Left lung (tissue), 10 donors: ENCODE results near the gene CCNG1. TPM values are rescaled to one million over a fixed set of nuclear protein-coding genes. Genes with fewer than 3 reads are reported as not detected.

Experiments
- ATAC-seq: fragments of 200-7000 bp; cut with Tn5 transposase; one replicate; pipeline ENCODE4 v1.9.1; 2020; ENCODE audit warnings: moderate library complexity
- DNase-seq, 4 donors: peaks; one replicate each; pipeline ENCODE4 v3.0.0-alpha.2; 2013 to 2020
- H3K27ac ChIP-seq, 2 donors: fragments of 200-600 bp; sonication (generic) in 1 of 2; one replicate each; pipeline versions ENCODE4 v1.5.0 to v1.8.0; 2020 to 2021
- H3K27me3 ChIP-seq, 2 donors: fragments of 200-600 bp; sonication (generic) in 1 of 2; one replicate each; pipeline versions ENCODE4 v1.5.0 to v1.8.0; 2020 to 2021
- H3K36me3 ChIP-seq, 2 donors: fragments of 200-600 bp; sonication (generic) in 1 of 2; one replicate each; pipeline versions ENCODE4 v1.5.0 to v1.8.0; 2020 to 2021
- H3K4me1 ChIP-seq, 2 donors: fragments of 200-600 bp; one replicate each; pipeline ENCODE4 v1.8.0; 2021
- H3K4me3 ChIP-seq, 2 donors: fragments of 200-600 bp; sonication (generic) in 1 of 2; one replicate each; pipeline versions ENCODE4 v1.5.0 to v1.8.0; 2020 to 2021; ENCODE audit warnings: mild to moderate bottlenecking in 1 of 2
- H3K9me3 ChIP-seq, 2 donors: fragments of 200-600 bp; sonication (generic) in 1 of 2; one replicate each; pipeline versions ENCODE4 v1.5.0 to v1.8.0; 2020 to 2021
- intact Hi-C, 2 donors: fragments of 100-400 bp; cut with DNase I; formaldehyde crosslinking; loops; one replicate each; pipeline versions ENCODE4 v1.11.2 to v1.14.2; 2022
- polyA plus RNA-seq, 6 donors: library from polyadenylated mRNA; unstranded; fragments of 120-200 nt; gene quantifications; one replicate each; pipeline ENCODE4 v1.2.1, GENCODE V29; 2013; ENCODE audit not compliant: insufficient read length in 6 of 6
- total RNA-seq, 2 donors: library from RNA; stranded (reverse); fragmentation: NEBNext Ultra II Directional; extraction: Animal tissue kit (Norgen Biotek cat#: 25700); gene quantifications; one replicate each; pipeline ENCODE4 v1.2.1, GENCODE V29; 2021
- TF ChIP-seq, protein P1 (sequence below), 2 donors: fragments of 200-600 bp; sonication (generic) in 1 of 2; IDR thresholded peaks; one replicate each; pipeline versions ENCODE4 v1.5.0 to v1.8.0; 2021; ENCODE audit warnings: antibody characterized with exemption in 2 of 2
- donor health status: DM: no; HTN: yes; CAD: no.
- donor health status: DM: no; HTN: no; CAD: no.

CCNG1 gene
- total and polyA plus RNA-seq, 8 donors = 76.0 to 173 (median 145) TPM

DNA sequence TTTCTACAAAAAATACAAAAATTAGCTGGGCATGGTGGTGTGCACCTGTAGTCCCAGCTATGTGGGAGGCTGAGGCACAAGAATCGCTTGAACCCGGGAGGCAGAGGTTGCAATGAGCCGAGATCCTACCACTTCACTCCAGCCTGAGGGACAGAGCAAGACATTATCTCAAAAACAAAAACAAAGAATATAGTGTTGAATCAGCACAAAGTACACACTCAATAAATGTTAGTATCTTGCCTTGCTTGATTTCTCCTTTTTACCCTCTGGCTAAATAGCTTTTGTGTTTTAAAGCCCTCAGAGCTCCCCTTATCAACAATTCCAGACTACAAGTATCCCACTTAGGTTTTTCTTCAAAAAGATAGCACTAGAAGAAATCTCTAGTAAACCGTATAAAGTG lies 37.5 kb upstream of the CCNG1 start:
- ATAC-seq = no peak
- intact Hi-C loops = no loop called here

DNA sequence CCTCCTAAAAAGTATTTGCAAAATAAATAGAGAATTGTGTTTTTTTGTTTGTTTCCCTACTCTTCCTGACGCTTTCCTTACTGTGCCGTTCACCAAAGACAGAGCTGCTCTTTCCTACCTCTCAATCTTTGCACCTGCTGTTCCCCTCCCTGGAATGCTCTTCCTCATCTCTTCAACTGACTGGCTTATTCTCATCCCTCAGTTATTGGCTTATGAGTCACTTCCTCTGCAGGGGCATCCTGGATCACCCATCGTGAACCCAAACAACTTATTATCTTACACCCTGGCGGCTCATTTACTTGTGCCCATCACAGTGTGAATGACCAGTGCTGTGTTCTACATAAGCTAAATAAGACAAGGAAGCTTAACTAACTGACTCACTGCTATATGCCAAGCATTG lies 36.1 kb upstream of the CCNG1 start:
- no peaks in the 10 kb centered on the region for H3K9me3 ChIP-seq
- ATAC-seq = no peak
- TF ChIP-seq, protein P1, sequence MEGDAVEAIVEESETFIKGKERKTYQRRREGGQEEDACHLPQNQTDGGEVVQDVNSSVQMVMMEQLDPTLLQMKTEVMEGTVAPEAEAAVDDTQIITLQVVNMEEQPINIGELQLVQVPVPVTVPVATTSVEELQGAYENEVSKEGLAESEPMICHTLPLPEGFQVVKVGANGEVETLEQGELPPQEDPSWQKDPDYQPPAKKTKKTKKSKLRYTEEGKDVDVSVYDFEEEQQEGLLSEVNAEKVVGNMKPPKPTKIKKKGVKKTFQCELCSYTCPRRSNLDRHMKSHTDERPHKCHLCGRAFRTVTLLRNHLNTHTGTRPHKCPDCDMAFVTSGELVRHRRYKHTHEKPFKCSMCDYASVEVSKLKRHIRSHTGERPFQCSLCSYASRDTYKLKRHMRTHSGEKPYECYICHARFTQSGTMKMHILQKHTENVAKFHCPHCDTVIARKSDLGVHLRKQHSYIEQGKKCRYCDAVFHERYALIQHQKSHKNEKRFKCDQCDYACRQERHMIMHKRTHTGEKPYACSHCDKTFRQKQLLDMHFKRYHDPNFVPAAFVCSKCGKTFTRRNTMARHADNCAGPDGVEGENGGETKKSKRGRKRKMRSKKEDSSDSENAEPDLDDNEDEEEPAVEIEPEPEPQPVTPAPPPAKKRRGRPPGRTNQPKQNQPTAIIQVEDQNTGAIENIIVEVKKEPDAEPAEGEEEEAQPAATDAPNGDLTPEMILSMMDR (IDR thresholded peaks at IDR 0.05) = no peak
- no peak overlapping the region for H3K27ac ChIP-seq
- intact Hi-C loops = no loop called here
- no peak overlapping the region for H3K4me3 ChIP-seq
- no peaks in the 10 kb centered on the region for H3K4me1 ChIP-seq
- DNase-seq = no peak
- H3K27me3 ChIP-seq = peaks cover 0 to 3% of the 10 kb centered on the region in 2 donors
- H3K36me3 ChIP-seq = no peaks in the 10 kb centered on the region

More for the DNA sequence above, 37.5 kb upstream of the CCNG1 start:
- Histone ChIP-seq H3K27ac (no peak overlapping the region), H3K27me3 (peaks cover 0 to 3% of the 10 kb centered on the region in 2 donors), H3K4me3 (no peak overlapping the region), H3K36me3 (no peaks in the 10 kb centered on the region), H3K9me3 (no peaks in the 10 kb centered on the region), H3K4me1 (no peaks in the 10 kb centered on the region)
- TF ChIP-seq, protein P1 (IDR thresholded peaks at IDR 0.05) = no peak
- DNase-seq = no peak

GRCh38 chr5:163402007-163402406 lies 35.4 kb upstream of the CCNG1 start:
- TF ChIP-seq, protein P1 (IDR thresholded peaks at IDR 0.05) = no peak
- no peaks in the 10 kb centered on the region for H3K4me1 ChIP-seq
- H3K27me3 ChIP-seq = peaks cover 0 to 3% of the 10 kb centered on the region in 2 donors
- H3K4me3 ChIP-seq = no peak overlapping the region
- H3K9me3 ChIP-seq = no peaks in the 10 kb centered on the region
- H3K27ac ChIP-seq = no peak overlapping the region
- H3K36me3 ChIP-seq = no peaks in the 10 kb centered on the region
- ATAC-seq (no peak), DNase-seq (no peak)
- intact Hi-C loops = no loop called here

GRCh38 chr5:163404364-163405173 lies 32.8 kb upstream of the CCNG1 start:
- no peak for ATAC-seq
- intact Hi-C loops = no loop called here

GRCh38 chr5:163407034-163407655 lies 30.2 kb upstream of the CCNG1 start:
- DNase-seq (no peak), ATAC-seq (no peak)
- TF ChIP-seq, protein P1 (IDR thresholded peaks at IDR 0.05) = no peak
- peaks cover 0 to 17% of the 10 kb centered on the region in 2 donors for H3K4me1 ChIP-seq
- intact Hi-C loops = no loop called here
- no peaks in the 10 kb centered on the region for H3K9me3 ChIP-seq
- no peaks in the 10 kb centered on the region for H3K27me3 ChIP-seq
- H3K27ac ChIP-seq = peak overlapping the region in 1 of 2 donors; percentile 49
- no peaks in the 10 kb centered on the region for H3K36me3 ChIP-seq
- no peak overlapping the region for H3K4me3 ChIP-seq

More at GRCh38 chr5:163404364-163405173, 32.8 kb upstream of the CCNG1 start:
- TF ChIP-seq, protein P1 (IDR thresholded peaks at IDR 0.05) = no peak
- Histone ChIP-seq H3K9me3 (no peaks in the 10 kb centered on the region), H3K27me3 (peaks cover 0 to 3% of the 10 kb centered on the region in 2 donors), H3K4me3 (no peak overlapping the region), H3K36me3 (no peaks in the 10 kb centered on the region), H3K27ac (no peak overlapping the region), H3K4me1 (peaks cover 0 to 17% of the 10 kb centered on the region in 2 donors)
- DNase-seq = no peak
